ENCODE results near the gene GULP1.

Gene GULP1

DNA sequence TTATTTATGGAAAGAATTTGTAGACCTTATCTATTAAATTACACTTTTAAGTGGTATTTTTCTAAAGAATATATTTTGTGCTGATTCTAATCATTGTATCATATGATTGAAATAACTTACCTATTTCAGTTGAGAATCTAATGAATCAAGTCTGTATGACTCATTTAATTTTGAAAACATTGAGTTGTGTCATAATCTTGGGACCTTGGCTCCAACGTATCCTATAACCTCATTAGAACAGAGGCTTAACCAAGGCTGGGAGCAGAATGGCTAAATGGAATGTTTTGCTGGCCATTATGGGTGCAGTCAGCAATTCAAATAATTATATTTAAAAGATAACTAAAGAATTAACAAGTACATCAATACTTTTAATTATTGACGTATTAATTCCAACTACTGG lies 19.6 kb upstream of the GULP1 start:
- no peaks in the 10 kb centered on the region for H3K27me3 ChIP-seq (ENCODE audit: insufficient read depth, poor library complexity, severe bottlenecking)
- TF ChIP-seq GABPA (IDR thresholded peaks at IDR 0.05; ENCODE audit: low read depth) (no peak), SPI1 (IDR thresholded peaks at IDR 0.05; ENCODE audit: borderline replicate concordance, low read depth) (no peak), REST (IDR thresholded peaks at IDR 0.05; ENCODE audit: insufficient replicate concordance, low read depth) (no peak), POLR2AphosphoS5 (IDR thresholded peaks at IDR 0.05; ENCODE audit: low read depth) (no peak)
- TF ChIP-seq, protein P1, sequence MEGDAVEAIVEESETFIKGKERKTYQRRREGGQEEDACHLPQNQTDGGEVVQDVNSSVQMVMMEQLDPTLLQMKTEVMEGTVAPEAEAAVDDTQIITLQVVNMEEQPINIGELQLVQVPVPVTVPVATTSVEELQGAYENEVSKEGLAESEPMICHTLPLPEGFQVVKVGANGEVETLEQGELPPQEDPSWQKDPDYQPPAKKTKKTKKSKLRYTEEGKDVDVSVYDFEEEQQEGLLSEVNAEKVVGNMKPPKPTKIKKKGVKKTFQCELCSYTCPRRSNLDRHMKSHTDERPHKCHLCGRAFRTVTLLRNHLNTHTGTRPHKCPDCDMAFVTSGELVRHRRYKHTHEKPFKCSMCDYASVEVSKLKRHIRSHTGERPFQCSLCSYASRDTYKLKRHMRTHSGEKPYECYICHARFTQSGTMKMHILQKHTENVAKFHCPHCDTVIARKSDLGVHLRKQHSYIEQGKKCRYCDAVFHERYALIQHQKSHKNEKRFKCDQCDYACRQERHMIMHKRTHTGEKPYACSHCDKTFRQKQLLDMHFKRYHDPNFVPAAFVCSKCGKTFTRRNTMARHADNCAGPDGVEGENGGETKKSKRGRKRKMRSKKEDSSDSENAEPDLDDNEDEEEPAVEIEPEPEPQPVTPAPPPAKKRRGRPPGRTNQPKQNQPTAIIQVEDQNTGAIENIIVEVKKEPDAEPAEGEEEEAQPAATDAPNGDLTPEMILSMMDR (IDR thresholded peaks at IDR 0.05; ENCODE audit: insufficient read depth, low read length) = no peak
- H3K4me3 ChIP-seq (replicated peaks; ENCODE audit: insufficient read depth, low read length) = no peak overlapping the region
- DNase-seq (ENCODE audit: low read depth in 1 of 2, low spot score in 1 of 2) = no peak
- H3K27ac ChIP-seq (replicated peaks) = no peak overlapping the region

DNA sequence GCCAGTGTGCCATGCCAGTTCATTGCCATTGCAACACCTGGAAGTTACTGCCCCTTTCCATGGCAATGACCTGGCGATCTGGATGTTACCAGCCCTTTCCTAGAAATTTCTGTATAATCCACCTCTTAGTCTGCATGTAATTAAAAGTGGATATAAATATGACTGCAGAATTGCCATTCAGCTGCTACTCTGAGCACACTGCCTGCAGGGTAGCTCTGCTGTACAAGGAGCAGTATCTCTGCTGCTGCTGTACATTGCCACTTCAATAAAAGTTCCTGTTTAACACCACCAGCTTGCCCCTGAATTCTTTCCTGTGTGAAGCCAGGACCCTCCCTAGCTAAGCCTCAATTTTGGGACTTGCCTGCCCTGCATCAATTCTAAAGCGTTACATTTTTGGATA lies 17.4 kb upstream of the GULP1 start:
- Histone ChIP-seq H3K4me3 (replicated peaks; ENCODE audit: insufficient read depth, low read length) (no peak overlapping the region), H3K27ac (replicated peaks) (no peak overlapping the region), H3K27me3 (ENCODE audit: insufficient read depth, poor library complexity, severe bottlenecking) (no peaks in the 10 kb centered on the region)
- TF ChIP-seq GABPA (IDR thresholded peaks at IDR 0.05; ENCODE audit: low read depth) (no peak), POLR2AphosphoS5 (IDR thresholded peaks at IDR 0.05; ENCODE audit: low read depth) (no peak), REST (IDR thresholded peaks at IDR 0.05; ENCODE audit: insufficient replicate concordance, low read depth) (no peak), SPI1 (IDR thresholded peaks at IDR 0.05; ENCODE audit: borderline replicate concordance, low read depth) (no peak)
- TF ChIP-seq, protein P1 (IDR thresholded peaks at IDR 0.05; ENCODE audit: insufficient read depth, low read length) = no peak
- no peak for DNase-seq (ENCODE audit: low read depth in 1 of 2, low spot score in 1 of 2)

- Histone ChIP-seq H3K27me3 (ENCODE audit: insufficient read depth, poor library complexity, severe bottlenecking) (no peaks in the 10 kb centered on the region), H3K27ac (replicated peaks) (no peak overlapping the region), H3K4me3 (replicated peaks; ENCODE audit: insufficient read depth, low read length) (no peak overlapping the region)
- no peak for TF ChIP-seq REST (IDR thresholded peaks at IDR 0.05; ENCODE audit: insufficient replicate concordance, low read depth)
- no peak for TF ChIP-seq SPI1 (IDR thresholded peaks at IDR 0.05; ENCODE audit: borderline replicate concordance, low read depth)
- TF ChIP-seq, protein P1 (IDR thresholded peaks at IDR 0.05; ENCODE audit: insufficient read depth, low read length) = no peak
- no peak for TF ChIP-seq GABPA (IDR thresholded peaks at IDR 0.05; ENCODE audit: low read depth)
- TF ChIP-seq POLR2AphosphoS5 (IDR thresholded peaks at IDR 0.05; ENCODE audit: low read depth) = no peak
- DNase-seq (ENCODE audit: low read depth in 1 of 2, low spot score in 1 of 2) = no peak
Measured at GRCh38 chr2:188276255-188276654, 15.4 kb upstream of the GULP1 start.
